C4-2B (cell line): ENCODE data around the gene HIVEP3.

Experiments
- ZFX ChIP-seq: fragments of 450-650 bp; IDR thresholded peaks from 2 replicates; pipeline ENCODE4 v1.6.1; 2017
- TF ChIP-seq, protein P1 (sequence below): fragments of 450-650 bp; conservative IDR thresholded peaks from 2 replicates; pipeline ENCODE4 v1.5.1; 2017; ENCODE audit warnings: mild to moderate bottlenecking

- TF ChIP-seq, protein P1, sequence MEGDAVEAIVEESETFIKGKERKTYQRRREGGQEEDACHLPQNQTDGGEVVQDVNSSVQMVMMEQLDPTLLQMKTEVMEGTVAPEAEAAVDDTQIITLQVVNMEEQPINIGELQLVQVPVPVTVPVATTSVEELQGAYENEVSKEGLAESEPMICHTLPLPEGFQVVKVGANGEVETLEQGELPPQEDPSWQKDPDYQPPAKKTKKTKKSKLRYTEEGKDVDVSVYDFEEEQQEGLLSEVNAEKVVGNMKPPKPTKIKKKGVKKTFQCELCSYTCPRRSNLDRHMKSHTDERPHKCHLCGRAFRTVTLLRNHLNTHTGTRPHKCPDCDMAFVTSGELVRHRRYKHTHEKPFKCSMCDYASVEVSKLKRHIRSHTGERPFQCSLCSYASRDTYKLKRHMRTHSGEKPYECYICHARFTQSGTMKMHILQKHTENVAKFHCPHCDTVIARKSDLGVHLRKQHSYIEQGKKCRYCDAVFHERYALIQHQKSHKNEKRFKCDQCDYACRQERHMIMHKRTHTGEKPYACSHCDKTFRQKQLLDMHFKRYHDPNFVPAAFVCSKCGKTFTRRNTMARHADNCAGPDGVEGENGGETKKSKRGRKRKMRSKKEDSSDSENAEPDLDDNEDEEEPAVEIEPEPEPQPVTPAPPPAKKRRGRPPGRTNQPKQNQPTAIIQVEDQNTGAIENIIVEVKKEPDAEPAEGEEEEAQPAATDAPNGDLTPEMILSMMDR = no peak
- no peak for TF ChIP-seq ZFX
Observed at GRCh38 chr1:41560931-41561330, 357.8 kb downstream of the HIVEP3 start.
